ENCODE data around the gene PAX8.

Gene PAX8

DNA sequence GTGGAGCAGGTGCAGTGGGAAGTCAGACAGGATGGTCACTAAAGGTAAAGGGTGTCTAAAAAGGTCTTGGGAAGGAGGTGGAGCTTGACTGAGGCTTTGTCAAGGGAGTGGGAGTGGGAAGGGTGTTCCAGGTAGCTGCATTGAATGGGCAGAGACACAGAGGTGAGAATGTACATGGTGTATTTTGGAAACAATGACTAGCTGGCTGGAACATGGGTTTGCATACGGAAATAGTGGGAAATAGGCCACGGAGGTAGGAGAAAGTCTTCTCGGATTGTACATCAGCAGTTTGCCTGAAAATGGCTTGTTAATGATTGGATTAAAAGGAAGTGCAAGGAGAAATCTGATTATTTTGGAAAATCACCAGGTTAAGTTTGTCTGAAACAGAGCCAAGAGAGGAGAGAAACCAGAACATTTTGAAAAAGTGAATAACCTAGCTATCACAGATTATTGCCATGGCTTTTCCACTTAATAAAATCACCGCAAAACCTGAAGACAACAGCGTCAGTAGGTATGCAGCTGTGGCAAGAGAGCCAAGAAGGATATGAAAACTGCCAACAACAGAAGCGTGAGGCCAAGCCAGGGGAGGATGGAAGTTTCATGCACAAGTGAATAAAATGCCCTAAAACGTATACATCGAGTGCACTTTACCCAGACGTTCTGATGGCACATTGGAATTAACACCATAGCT is 13.9 kb downstream of the PAX8 start:
- no peak for DNase-seq (ENCODE audit: low read depth in 2 of 2)

GRCh38 chr2:113263546-113263945 is 15.2 kb downstream of the PAX8 start:
- no peak for DNase-seq (ENCODE audit: low read depth in 2 of 2)

DNA sequence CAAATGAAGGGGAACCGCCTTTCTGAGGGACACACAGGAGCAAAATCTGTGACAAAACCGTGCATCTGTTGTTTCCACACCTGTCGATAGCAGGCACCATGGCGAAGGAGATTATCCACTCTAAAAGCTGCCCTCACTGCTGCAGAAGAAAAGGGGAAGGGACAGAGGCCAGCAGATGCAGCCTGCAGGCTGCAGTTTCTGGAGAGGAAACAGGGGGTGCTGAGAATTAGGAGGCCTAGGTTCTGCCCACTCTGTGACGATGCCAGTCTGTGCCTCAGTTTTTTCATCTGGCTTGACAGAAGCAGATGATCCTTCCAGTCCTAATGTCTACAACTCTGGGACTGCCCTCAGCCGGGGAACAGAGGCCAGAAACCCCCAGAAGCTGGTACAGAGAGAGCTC is 17.7 kb downstream of the PAX8 start:
- DNase-seq (ENCODE audit: low read depth in 2 of 2), result no peak

DNA sequence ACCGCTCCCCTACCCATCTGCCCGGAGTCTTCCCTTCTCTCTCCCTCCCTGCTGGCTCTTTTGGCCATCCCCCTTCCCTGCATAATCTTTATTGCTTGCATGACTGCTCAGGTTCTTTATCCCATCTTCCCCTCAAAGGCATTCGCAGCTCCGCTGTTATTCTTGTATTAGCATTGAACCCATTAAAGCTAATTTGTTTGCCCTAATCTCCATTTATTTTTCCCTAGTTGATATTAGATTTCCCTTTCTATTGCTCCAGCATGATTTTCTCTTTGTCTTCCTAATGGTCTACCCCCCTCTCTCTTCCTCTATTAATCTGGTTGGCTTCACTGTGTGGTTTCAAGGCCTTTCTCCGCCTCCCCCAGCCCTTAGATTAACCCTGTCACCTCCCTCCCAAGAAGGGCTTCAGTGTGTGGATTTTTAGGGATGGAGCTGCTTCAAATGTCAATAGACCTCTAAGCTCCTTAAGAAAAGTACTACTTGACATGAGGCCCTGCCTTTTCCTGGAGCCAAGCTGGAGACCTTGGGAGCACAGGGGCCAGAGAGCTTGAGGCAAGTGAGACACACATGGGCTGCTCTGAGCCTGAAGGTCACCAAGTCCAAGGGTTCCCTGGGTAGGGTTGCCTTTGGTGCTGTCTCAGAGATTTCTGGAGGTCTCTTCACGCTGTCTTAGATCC is 20.1 kb downstream of the PAX8 start:
- DNase-seq (ENCODE audit: low read depth in 2 of 2), result no peak

DNA sequence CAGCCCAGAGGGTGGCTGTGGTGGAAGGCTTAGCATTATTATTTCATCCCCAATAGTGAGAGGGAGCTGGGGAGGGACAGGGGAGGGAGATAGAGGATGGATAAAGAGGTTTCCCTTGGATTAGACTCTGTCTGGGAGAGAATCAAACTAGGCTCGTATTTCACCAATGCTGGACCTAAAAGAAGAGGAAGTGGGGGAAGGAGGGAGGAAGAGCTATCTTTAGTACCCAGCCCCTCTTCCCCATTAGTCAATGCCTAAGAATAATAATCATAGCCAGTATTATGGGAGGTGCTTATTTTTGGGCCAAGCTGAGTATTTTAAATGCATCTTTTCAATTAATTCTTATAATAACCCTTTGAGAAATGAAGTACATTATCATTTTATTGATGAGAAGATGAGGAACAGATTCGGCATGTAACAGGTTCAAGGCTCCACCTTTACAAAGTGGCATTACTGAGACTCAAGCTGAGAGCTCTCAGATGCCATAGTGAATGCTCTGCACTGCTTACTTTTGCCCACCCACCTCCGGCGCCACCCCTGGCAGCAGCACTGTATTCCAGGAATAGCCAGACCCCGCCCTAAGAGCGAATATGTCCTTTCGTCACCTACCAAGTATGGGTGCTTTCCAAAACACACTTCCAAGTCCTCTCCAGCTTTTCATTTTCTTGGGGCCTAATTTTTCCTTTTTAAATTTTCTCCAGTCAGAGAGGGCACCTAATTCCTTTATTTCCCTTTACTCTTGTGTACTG is 21.0 kb downstream of the PAX8 start:
- no peak for DNase-seq (ENCODE audit: low read depth in 2 of 2)

GRCh38 chr2:113255140-113256070 is 23.3 kb downstream of the PAX8 start:
- DNase-seq (ENCODE audit: low read depth in 2 of 2), result no peak

DNA sequence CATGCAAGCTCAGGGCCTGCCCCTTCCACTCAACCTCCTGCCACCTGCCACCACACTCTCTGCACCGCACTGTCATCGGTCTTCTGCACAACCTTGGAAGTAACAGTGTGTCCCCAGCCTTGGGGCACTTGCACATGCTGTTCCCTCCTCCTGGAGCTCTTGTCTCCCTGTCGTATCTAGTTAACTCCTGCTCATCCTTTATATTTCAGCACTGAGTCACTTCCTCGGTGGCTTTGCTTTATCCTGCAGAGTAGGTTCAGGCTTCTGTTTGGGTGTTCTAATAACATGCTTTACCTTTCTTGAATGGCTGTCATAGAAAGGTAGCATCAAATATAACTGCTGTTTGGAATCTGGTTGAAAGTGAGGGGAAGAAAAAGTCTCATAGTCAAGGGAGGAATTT is 25.3 kb downstream of the PAX8 start:
- DNase-seq (ENCODE audit: low read depth in 2 of 2), result no peak

DNA sequence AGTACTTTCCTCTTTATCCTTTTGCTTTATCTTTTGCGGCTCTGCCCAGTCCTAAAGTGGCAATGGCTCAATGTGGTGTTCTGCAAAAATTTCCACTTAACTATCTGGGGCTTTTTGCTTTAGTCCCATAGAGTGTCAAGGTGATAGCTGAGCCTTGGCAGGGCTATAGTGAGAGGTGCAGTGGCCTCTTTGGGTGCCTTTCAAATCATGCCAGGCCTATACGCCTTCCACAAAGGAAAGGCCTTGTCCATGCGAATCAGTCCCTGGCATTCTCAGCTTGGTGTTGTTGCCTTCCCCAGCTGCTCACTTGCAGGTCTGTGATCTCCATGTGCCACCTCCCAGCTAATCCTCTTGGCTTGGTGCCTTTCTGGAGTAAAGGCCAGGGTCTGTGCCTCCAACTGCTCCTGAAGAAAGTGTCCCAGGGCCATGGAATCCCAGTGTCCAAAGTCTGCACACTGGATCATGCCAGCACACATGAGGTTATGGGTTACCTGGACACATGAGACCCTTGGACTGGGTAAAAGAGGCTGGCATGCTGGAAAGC is 26.6 kb downstream of the PAX8 start:
- no peak for DNase-seq (ENCODE audit: low read depth in 2 of 2)

DNA sequence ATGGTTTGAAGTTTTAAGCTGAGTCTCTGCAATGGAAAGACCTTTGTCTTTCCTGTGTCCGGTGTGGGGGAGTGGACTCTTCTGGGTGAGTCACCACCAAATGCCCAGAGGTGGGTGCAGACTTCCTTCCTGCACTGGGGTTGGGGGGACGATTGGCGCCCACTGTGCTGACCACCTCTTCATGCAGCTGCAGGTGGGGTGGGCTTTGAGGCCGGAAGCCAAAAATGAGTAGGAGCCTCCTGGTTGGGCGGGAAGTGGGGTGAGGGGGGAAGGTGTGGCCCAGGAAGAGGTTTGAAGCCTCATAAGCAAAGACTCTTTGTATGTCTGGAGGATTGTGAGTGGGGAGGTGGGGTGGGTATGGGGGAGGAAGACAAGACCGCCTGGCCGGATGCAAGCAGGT is 27.6 kb downstream of the PAX8 start:
- no peak for DNase-seq (ENCODE audit: low read depth in 2 of 2)

GRCh38 chr2:113248997-113249770 is 29.5 kb downstream of the PAX8 start:
- DNase-seq (ENCODE audit: low read depth in 2 of 2), result peak; percentile 51 to 55

GRCh38 chr2:113246606-113247005 is 32.1 kb downstream of the PAX8 start:
- DNase-seq (ENCODE audit: low read depth in 2 of 2), result no peak

DNA sequence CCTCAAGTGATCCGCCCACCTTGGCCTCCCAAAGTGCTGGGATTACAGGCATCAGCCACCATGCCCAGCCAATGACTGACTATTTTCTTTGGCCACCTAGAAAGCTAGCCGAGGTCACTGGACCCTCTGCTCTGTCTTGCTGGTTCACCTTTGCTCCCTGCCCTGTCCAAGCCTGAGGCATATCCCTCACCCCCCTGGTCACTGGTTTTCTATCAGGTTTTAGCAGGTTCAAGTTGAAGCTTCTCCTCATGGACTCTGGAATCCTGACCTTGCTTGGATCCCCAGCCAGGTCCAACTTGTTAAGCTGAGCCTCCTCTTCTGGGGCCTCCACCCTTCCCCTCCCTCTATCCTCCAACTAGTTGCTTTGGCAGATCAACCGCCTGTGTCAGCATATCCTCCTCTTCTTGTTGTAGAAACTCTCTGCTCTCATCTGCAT is 33.4 kb downstream of the PAX8 start:
- no peak for DNase-seq (ENCODE audit: low read depth in 2 of 2)

DNA sequence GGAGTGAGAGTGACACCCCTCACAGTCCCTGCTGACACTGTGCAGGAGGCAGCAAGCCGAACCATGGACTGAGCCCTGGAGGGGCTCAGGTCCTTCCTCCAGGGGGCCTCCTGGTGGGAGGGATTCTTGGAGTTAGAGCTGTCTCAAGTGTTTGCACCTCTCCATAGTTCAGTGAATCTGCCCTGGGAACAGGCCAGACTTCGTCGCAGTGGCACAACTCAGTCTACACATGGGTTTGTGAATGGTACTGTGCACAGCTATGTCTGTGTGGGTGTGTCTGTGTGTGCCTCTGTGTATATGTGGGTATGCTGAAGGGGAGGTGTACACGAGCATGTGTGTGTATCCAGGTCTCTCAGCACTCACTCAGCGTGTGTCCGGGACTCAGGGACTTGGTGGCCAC is 36.4 kb downstream of the PAX8 start:
- no peak for DNase-seq (ENCODE audit: low read depth in 2 of 2)

GRCh38 chr2:113240915-113241911 is 37.5 kb downstream of the PAX8 start:
- peak; percentile 72 for DNase-seq (ENCODE audit: low read depth in 2 of 2)

DNA sequence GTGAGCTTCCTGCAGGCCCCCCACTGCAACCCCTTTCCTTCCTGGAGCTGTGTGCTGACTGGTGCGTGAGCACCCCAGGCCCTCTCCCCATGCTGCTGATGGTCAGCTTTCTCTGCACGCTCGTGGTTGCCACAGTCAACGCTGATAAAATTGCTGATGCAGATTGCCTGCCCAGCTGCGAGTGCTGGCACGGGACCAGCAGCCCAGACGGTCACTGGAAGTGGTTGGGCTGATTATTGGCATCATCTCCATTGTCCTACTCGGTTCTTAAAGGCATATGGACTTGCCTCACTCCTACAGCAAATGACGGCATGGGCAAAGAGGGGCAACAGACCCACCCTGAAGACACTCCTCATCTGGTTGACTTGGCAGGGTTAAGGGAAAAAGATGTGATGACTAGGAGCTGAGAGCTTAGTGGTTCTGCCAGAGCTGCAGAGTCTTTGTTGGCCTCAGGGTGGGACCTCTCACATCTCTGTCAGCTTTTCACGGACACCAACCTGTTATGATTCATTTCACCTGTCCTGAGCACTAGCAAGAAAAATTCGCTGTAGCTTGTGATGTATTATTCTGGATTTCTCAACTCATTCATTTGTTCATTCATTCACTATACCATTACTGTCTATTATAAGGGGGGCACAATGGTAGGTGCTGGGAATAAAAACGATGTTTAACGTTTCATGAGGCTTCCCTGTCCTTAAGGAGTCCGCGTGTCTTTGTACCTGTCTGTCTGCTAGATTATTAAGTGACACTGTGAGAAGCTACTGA is 38.4 kb downstream of the PAX8 start:
- DNase-seq (ENCODE audit: low read depth in 2 of 2), result peak; percentile 39 to 49

DNA sequence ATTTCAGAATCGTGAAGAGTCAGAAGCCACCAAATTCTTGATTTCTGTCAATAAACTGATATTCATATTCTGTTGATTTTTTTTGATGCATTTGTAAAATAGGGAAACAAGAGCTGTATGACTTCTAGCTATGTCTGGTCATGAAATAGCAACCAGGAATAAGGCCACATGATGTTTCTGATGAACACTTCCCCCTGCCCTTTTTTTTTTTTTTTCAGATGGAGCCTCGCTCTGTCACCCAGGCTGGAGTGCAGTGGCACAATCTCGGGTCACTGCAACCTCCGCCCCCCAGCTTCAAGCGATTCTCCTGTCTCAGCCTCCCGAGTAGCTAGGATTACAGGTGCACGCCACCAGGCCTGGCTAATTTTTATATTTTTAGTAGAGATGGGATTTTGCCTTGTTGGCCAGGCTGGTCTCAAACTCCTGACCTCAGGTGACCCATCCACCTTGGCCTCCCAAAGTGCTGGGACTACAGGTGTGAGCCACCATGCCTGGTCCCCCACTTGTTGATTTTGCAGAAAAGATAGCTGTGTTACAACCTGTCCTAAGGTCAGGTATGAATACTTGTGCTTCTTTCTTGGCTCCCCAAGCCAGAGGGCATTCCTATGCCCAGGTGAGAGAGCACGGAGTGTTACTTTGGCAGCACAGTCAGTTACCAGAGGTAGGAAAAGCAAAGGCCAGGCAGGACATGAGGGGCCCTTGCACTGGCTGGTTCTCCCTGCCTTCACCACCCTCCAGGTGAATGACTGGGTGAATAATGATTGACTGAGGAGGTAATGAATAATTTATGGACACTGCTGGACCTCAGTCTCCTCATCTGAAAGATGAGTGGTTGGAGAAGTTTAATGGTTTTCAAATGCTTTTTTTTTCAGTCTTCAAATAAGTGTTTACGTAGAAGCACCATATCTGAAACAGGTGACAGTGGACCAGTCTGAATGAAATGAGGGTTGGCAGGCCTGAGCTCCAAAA is 39.6 kb downstream of the PAX8 start:
- DNase-seq (ENCODE audit: low read depth in 2 of 2), result no peak

DNA sequence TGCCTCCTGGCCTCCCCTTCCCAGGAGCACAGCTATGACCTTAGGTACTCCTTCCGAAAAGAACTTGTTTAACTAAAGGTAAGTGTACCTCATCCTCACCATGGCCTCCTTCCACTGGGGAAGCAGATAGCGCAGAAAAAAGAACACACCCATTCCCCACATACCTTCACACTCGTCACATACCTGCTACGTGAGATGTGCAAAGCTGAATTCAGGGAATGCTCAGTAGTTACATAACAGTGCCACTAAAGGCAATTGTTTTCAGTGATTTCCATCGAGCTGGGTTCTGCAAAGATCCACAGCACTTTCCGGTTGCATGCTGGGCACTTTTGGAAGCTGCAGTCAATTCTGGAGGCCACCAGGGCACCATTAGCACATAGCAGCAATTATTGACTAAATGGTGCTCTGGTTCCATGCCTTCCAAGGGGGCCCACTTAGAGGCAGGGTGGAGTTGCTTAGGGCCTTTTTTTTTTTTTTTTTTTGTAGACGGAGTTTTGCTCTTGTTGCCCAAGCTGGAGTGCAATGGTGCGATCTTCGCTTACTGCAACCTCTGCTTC is 41.0 kb downstream of the PAX8 start:
- no peak for DNase-seq (ENCODE audit: low read depth in 2 of 2)
